Measurements from ENCODE around the gene MEN1.

Gene MEN1

GRCh38 chr11:64810271-64810890 is at the start of gene MEN1:
Gene MEN1, minus strand, starts transcription at chr11:64810551. Its CDS starts 442 bp downstream, at chr11:64810109.
- DNase-seq (ENCODE audit: low spot score) = peak; percentile 96

- DNase-seq (ENCODE audit: low spot score) = no peak
These were observed 49.4 kb upstream of the MEN1 start for GRCh38 chr11:64859542-64860414.

- no peak for DNase-seq (ENCODE audit: low spot score)
These were observed 48.3 kb upstream of the MEN1 start for GRCh38 chr11:64858467-64859263.

GRCh38 chr11:64857485-64857884 is 47.1 kb upstream of the MEN1 start:
- DNase-seq (ENCODE audit: low spot score) = no peak

GRCh38 chr11:64856382-64857227 is 46.3 kb upstream of the MEN1 start:
- peak; percentile 76 for DNase-seq (ENCODE audit: low spot score)

GRCh38 chr11:64855596-64856304 is 45.4 kb upstream of the MEN1 start:
- DNase-seq (ENCODE audit: low spot score) = no peak

GRCh38 chr11:64854534-64855502 is 44.5 kb upstream of the MEN1 start:
- peak; percentile 95 for DNase-seq (ENCODE audit: low spot score)

GRCh38 chr11:64854157-64854533 is 43.8 kb upstream of the MEN1 start:
- DNase-seq (ENCODE audit: low spot score) = no peak

- DNase-seq (ENCODE audit: low spot score) = no peak
These were observed 43.4 kb upstream of the MEN1 start for GRCh38 chr11:64853709-64854108.

GRCh38 chr11:64852804-64853509 is 42.6 kb upstream of the MEN1 start:
- DNase-seq (ENCODE audit: low spot score) = no peak

GRCh38 chr11:64851831-64852351 is 41.5 kb upstream of the MEN1 start:
- no peak for DNase-seq (ENCODE audit: low spot score)

GRCh38 chr11:64850979-64851567 is 40.7 kb upstream of the MEN1 start:
- no peak for DNase-seq (ENCODE audit: low spot score)

- no peak for DNase-seq (ENCODE audit: low spot score)
These were observed 39.4 kb upstream of the MEN1 start for GRCh38 chr11:64849598-64850356.

GRCh38 chr11:64848826-64849597 is 38.7 kb upstream of the MEN1 start:
- no peak for DNase-seq (ENCODE audit: low spot score)

- no peak for DNase-seq (ENCODE audit: low spot score)
These were observed 38.0 kb upstream of the MEN1 start for GRCh38 chr11:64848214-64848825.

GRCh38 chr11:64846998-64847666 is 36.8 kb upstream of the MEN1 start:
- peak; percentile 92 for DNase-seq (ENCODE audit: low spot score)
